Psoas muscle (tissue), 8 donors: Measurements from ENCODE around the gene ADAR. TPM values are rescaled to one million over a fixed set of nuclear protein-coding genes. Genes with fewer than 3 reads are reported as not detected.
"Not testable (repeated sequence)": the region's sequence is repeated elsewhere in the genome, so short reads cannot be mapped to it uniquely, and the experiment has no call there.

Experiments
- ATAC-seq, 4 donors: fragments of 200-7000 bp; cut with Tn5 transposase; one replicate each; pipeline ENCODE4 v1.9.1; 2020; ENCODE audit warnings: moderate library complexity in 3 of 4, mild to moderate bottlenecking in 2 of 4
- DNase-seq, 2 donors: peaks; one replicate each; pipeline ENCODE4 v3.0.0-alpha.2; 2020
- H3K27ac ChIP-seq: fragments of 200-600 bp; one replicate; pipeline ENCODE4 v1.8.0; 2022
- H3K27me3 ChIP-seq, 3 donors: fragments of 200-600 bp in 1 of 3; one replicate each; pipeline versions ENCODE4 v1.6.1 to v1.8.0; 2013 to 2022; ENCODE audit warnings: low read length in 2 of 3, mild to moderate bottlenecking in 2 of 3, moderate library complexity in 1 of 3; ENCODE audit not compliant: insufficient read depth in 3 of 3
- H3K36me3 ChIP-seq, 2 donors: fragments of 200-600 bp in 1 of 2; one replicate each; pipeline versions ENCODE4 v1.6.1 to v1.8.0; 2013 to 2022; ENCODE audit warnings: low read depth in 1 of 2, mild to moderate bottlenecking in 1 of 2, moderate library complexity in 1 of 2; ENCODE audit not compliant: insufficient read depth in 1 of 2
- H3K4me1 ChIP-seq: fragments of 200-600 bp; one replicate; pipeline ENCODE4 v1.8.0; 2022
- H3K4me3 ChIP-seq: fragments of 200-600 bp; one replicate; pipeline ENCODE4 v1.8.0; 2022; ENCODE audit warnings: mild to moderate bottlenecking
- H3K9me3 ChIP-seq: fragments of 200-600 bp; one replicate; pipeline ENCODE4 v1.8.0; 2022
- CTCF ChIP-seq: fragments of 200-600 bp; IDR thresholded peaks from one replicate; pipeline ENCODE4 v1.8.0; 2022; ENCODE audit warnings: antibody characterized with exemption
- WGBS, 3 donors: extraction: QIAGEN DNeasy Blood & Tissue Kit; methylation state at CpG; one replicate each; pipeline versions ENCODE4 v1.1.6 to v1.1.7; 2013; 5-methylcytosine and 5-hydroxymethylcytosine counted together
- intact Hi-C, 2 donors: fragments of 100-400 bp; cut with DNase I; formaldehyde crosslinking; loops; one replicate each; pipeline versions ENCODE4 v1.11.0 to v1.14.2; 2022
- long read RNA-seq, 2 donors: library from polyadenylated mRNA; unstranded; transcript quantifications; one replicate each; pipeline ENCODE4 v2.0.0, GENCODE V29; 2021
- polyA plus RNA-seq, 3 donors: library from polyadenylated mRNA; stranded (reverse); fragments of 200-250 nt; gene quantifications; one replicate each; pipeline ENCODE4 v1.2.3, GENCODE V29; 2013
- total RNA-seq, 4 donors: library from RNA; stranded (reverse); fragmentation: NEBNext Ultra II Directional in 2 of 4; extraction: Animal tissue kit (Norgen Biotek cat#: 25700) in 2 of 4; gene quantifications; one replicate each; pipeline versions ENCODE4 v1.2.1 to v1.2.4, GENCODE V29; 2021 to 2023
- donor health status: healthy with polysubstance abuse.
- donor health status: DM: no; HTN: no; CAD: no; lungs with moderate emphysema.
- donor health status: Bipolar disorder and iron deficiency.
- donor health status: healthy.
- donor health status: DM: yes; HTN: yes; CAD: no.
- donor health status: DM: no; HTN: no; CAD: no.
- donor health status: DM: no; HTN: no; CAD: no.
- donor health status: DM: yes; HTN: yes; CAD: no.

The ADAR gene, protein sequence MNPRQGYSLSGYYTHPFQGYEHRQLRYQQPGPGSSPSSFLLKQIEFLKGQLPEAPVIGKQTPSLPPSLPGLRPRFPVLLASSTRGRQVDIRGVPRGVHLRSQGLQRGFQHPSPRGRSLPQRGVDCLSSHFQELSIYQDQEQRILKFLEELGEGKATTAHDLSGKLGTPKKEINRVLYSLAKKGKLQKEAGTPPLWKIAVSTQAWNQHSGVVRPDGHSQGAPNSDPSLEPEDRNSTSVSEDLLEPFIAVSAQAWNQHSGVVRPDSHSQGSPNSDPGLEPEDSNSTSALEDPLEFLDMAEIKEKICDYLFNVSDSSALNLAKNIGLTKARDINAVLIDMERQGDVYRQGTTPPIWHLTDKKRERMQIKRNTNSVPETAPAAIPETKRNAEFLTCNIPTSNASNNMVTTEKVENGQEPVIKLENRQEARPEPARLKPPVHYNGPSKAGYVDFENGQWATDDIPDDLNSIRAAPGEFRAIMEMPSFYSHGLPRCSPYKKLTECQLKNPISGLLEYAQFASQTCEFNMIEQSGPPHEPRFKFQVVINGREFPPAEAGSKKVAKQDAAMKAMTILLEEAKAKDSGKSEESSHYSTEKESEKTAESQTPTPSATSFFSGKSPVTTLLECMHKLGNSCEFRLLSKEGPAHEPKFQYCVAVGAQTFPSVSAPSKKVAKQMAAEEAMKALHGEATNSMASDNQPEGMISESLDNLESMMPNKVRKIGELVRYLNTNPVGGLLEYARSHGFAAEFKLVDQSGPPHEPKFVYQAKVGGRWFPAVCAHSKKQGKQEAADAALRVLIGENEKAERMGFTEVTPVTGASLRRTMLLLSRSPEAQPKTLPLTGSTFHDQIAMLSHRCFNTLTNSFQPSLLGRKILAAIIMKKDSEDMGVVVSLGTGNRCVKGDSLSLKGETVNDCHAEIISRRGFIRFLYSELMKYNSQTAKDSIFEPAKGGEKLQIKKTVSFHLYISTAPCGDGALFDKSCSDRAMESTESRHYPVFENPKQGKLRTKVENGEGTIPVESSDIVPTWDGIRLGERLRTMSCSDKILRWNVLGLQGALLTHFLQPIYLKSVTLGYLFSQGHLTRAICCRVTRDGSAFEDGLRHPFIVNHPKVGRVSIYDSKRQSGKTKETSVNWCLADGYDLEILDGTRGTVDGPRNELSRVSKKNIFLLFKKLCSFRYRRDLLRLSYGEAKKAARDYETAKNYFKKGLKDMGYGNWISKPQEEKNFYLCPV
- total RNA-seq (10 to 100 TPM; 21.1 to 34.8 (median 25.4) TPM), polyA plus RNA-seq (10 to 100 TPM in 1 of 3 donors, 1 to 10 TPM in 2; 8.8 to 17.7 (median 9.1) TPM)
- long read RNA-seq, donor 1, full-length matches to known transcripts: 1 of 4 reads
- long read RNA-seq, donor 1, partial matches to known transcripts: 2 of 4 reads
- long read RNA-seq, donor 1, other reads (novel, unspliced or antisense): 1 of 4 reads
- long read RNA-seq, donor 2, partial matches to known transcripts: 6 of 16 reads
- long read RNA-seq, donor 2, other reads (novel, unspliced or antisense): 9 of 16 reads

- Histone ChIP-seq H3K27me3 (no peaks in the 10 kb centered on the region), H3K9me3 (no peaks in the 10 kb centered on the region), H3K36me3 (no peaks in the 10 kb centered on the region), H3K4me3 (peak within 1 kb of the TSS; percentile 99), H3K4me1 (peaks cover 13% of the 10 kb centered on the region), H3K27ac (peak within 1 kb of the TSS; percentile 95)
- 0 to 1% (median 0%) methylated on average over 52 to 59 of the region's 59 CpGs for WGBS, 3 donors
- ATAC-seq (peak; percentile 85 to 94 (median 90)), DNase-seq (peak; percentile 89 to 94)
- intact Hi-C loops: no loop called here
- no peak for TF ChIP-seq CTCF
These were observed at the start of gene ADAR for GRCh38 chr1:154607609-154608396. TSS of gene ADAR (minus strand) at chr1:154608186. CDS start at chr1:154608006, 180 bp downstream.

GRCh38 chr1:154657556-154657955 is 49.6 kb upstream of the ADAR start:
- Histone ChIP-seq H3K4me3 (no peak overlapping the region), H3K9me3 (no peaks in the 10 kb centered on the region), H3K4me1 (no peaks in the 10 kb centered on the region), H3K27me3 (peaks cover 0 to 4% (median 0%) of the 10 kb centered on the region in 3 donors), H3K27ac (no peak overlapping the region), H3K36me3 (no peaks in the 10 kb centered on the region)
- ATAC-seq (no peak), DNase-seq (no peak)
- WGBS, 3 donors: 54 to 68% (median 59%) methylated on average over 2 of the region's 2 CpGs
- intact Hi-C loops: no loop called here
- no peak for TF ChIP-seq CTCF

DNA sequence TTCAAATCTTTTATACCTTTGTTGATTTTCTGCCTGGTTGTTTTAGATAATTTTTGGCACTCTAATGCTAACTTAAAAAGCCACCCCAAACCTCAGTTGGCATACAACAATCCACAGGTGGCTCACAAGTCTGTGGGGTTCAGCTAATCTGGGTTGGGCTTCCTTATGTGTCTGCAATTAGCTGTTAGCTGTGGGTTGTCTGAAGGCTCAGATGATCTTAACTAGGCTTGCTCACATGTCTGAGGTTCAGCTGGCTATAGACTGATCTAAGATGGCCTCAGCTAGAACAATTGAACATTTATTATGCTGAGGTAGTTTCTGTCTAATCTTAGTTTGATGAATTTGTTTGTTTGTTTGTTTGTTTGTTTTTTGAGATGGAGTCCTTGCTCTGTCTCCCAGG is 44.9 kb upstream of the ADAR start:
- ATAC-seq: no peak
- TF ChIP-seq CTCF: no peak
- DNase-seq: no peak

GRCh38 chr1:154644724-154645123 is 36.7 kb upstream of the ADAR start:
- H3K4me3 ChIP-seq, ATAC-seq, H3K36me3 ChIP-seq, DNase-seq, H3K27ac ChIP-seq, H3K27me3 ChIP-seq, H3K9me3 ChIP-seq, H3K4me1 ChIP-seq, intact Hi-C loops: not testable (repeated sequence)
- 95 to 97% (median 96%) methylated on average over 3 of the region's 3 CpGs for WGBS, 3 donors

More for the DNA sequence above, 44.9 kb upstream of the ADAR start:
- H3K4me3 ChIP-seq: no peak overlapping the region
- H3K36me3 ChIP-seq: no peaks in the 10 kb centered on the region
- H3K27me3 ChIP-seq: no peaks in the 10 kb centered on the region
- no peak overlapping the region for H3K27ac ChIP-seq
- H3K9me3 ChIP-seq: no peaks in the 10 kb centered on the region
- intact Hi-C loops: no loop called here
- H3K4me1 ChIP-seq: no peaks in the 10 kb centered on the region
